Thyroid gland (tissue), 4 donors: ENCODE data around the gene FHIT.

ENCODE experiments used
- POLR2A ChIP-seq, 2 donors: fragments of 450-650 bp; IDR thresholded peaks; one replicate each; pipeline ENCODE4 v1.6.1; 2017; ENCODE audit warnings: antibody characterized with exemption in 2 of 2, mild to moderate bottlenecking in 2 of 2, moderate library complexity in 1 of 2
- TF ChIP-seq, protein P1 (sequence below), 6 experiments: fragments of 200-600 bp in 3 of 6; fragments of 450-650 bp in 3 of 6; sonication (generic) in 3 of 6; IDR thresholded peaks; one replicate each; pipeline ENCODE4 v1.5.1; 2016 to 2019; ENCODE audit warnings: antibody characterized with exemption in 6 of 6, mild to moderate bottlenecking in 2 of 6, inconsistent platforms in 1 of 6, moderate library complexity in 1 of 6

DNA sequence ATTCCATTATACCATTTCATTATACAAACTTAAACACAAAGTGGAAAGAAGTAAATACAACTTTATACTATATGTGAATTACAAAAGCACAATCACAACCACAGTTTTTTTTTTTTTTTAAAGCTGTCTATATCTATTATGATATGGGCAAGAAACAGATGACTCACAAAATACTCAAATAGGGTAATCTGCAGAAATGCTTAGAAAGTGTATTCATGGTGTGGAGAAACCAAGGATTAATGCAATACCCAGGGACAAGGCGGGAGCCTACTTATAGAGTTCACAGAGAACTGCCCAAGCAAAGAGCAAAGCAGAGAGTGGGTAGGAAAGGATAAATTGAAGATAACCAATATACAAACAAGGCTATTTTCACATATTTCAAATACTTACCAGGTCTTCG is 332.0 kb downstream of the FHIT start:
- TF ChIP-seq, protein P1, sequence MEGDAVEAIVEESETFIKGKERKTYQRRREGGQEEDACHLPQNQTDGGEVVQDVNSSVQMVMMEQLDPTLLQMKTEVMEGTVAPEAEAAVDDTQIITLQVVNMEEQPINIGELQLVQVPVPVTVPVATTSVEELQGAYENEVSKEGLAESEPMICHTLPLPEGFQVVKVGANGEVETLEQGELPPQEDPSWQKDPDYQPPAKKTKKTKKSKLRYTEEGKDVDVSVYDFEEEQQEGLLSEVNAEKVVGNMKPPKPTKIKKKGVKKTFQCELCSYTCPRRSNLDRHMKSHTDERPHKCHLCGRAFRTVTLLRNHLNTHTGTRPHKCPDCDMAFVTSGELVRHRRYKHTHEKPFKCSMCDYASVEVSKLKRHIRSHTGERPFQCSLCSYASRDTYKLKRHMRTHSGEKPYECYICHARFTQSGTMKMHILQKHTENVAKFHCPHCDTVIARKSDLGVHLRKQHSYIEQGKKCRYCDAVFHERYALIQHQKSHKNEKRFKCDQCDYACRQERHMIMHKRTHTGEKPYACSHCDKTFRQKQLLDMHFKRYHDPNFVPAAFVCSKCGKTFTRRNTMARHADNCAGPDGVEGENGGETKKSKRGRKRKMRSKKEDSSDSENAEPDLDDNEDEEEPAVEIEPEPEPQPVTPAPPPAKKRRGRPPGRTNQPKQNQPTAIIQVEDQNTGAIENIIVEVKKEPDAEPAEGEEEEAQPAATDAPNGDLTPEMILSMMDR (IDR thresholded peaks at IDR 0.05): no peak
- TF ChIP-seq POLR2A (IDR thresholded peaks at IDR 0.05): no peak
